Uterus (tissue), 2 donors: ENCODE data around the gene PLEKHM3.

Experiments
- POLR2A ChIP-seq, 2 donors: fragments of 450-650 bp; IDR thresholded peaks; one replicate each; pipeline ENCODE4 v1.6.1; 2016; ENCODE audit warnings: antibody characterized with exemption in 2 of 2, mild to moderate bottlenecking in 1 of 2, moderate library complexity in 1 of 2
- TF ChIP-seq, protein P1 (sequence below), 4 experiments: fragments of 200-600 bp in 2 of 4; fragments of 450-650 bp in 2 of 4; sonication (generic) in 2 of 4; IDR thresholded peaks; one replicate each; pipeline ENCODE4 v1.5.1; 2016 to 2019; ENCODE audit warnings: antibody characterized with exemption in 4 of 4, mild to moderate bottlenecking in 2 of 4, moderate library complexity in 1 of 4

DNA sequence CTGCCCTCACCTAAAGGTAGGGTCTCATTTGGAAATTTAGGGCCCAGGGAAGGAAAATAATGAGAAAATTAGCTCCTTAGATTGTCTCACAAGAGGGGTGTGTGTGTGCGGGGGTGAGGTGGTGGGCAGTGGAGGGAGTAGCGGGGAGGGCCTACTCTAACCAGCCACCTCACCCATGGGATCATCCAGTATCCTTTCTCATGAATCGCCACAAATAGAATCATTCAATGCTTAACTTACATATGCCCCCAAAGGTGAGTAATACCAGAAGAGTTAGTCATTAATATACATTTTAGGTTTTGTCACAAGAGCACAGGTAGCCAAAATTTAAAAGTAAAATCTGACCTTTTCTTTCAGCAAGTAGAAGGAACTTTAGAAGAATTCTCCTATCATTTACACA lies 122.1 kb downstream of the PLEKHM3 start:
- TF ChIP-seq, protein P1, sequence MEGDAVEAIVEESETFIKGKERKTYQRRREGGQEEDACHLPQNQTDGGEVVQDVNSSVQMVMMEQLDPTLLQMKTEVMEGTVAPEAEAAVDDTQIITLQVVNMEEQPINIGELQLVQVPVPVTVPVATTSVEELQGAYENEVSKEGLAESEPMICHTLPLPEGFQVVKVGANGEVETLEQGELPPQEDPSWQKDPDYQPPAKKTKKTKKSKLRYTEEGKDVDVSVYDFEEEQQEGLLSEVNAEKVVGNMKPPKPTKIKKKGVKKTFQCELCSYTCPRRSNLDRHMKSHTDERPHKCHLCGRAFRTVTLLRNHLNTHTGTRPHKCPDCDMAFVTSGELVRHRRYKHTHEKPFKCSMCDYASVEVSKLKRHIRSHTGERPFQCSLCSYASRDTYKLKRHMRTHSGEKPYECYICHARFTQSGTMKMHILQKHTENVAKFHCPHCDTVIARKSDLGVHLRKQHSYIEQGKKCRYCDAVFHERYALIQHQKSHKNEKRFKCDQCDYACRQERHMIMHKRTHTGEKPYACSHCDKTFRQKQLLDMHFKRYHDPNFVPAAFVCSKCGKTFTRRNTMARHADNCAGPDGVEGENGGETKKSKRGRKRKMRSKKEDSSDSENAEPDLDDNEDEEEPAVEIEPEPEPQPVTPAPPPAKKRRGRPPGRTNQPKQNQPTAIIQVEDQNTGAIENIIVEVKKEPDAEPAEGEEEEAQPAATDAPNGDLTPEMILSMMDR (IDR thresholded peaks at IDR 0.05): no peak
- TF ChIP-seq POLR2A (IDR thresholded peaks at IDR 0.05): no peak
